ENCODE measurements around the gene SBNO2.

Gene SBNO2

DNA sequence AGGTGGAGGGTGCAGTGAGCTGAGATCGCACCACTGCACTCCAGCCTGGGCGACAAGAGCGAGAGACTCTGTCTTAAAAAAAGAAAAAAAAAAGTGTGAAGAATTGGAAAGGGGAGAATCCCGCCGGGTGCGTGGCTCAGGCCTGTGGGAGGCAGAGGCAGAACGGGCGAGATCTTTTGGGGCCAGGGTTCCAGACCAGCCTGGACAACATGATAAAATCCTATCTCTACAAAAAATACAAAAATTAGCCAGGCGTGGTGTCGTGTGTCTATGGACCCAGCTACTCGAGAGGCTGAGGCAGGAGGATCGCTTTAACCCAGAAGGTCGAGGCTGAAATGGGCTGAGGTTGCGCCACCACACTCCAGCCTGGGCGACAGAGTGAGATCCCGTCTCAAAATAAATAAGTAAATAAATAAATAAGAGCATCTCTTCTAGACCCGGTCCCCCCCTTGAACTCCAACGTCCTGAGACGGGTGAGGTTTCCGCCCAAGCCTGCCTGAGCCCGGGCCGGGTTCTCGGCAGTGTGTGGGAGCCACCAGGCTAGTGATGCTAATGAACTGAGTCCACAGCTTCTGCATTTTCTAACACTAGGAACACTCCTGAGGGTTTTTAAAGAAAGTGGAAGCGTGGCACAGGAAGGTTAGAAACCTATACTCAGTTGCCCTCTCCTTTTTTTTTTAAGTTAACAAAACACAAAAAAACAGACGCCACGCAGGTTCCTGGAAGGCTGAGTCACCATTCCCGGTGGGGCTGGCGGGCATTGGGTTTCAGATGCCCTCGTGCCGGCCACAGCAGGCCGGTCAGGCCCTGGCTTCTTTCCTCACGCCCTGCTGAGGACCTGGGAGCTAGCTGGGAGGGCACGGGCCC is 48.2 kb downstream of the SBNO2 start:
- H3K4me3 ChIP-seq: no peak overlapping the region
- TF ChIP-seq, protein P1, sequence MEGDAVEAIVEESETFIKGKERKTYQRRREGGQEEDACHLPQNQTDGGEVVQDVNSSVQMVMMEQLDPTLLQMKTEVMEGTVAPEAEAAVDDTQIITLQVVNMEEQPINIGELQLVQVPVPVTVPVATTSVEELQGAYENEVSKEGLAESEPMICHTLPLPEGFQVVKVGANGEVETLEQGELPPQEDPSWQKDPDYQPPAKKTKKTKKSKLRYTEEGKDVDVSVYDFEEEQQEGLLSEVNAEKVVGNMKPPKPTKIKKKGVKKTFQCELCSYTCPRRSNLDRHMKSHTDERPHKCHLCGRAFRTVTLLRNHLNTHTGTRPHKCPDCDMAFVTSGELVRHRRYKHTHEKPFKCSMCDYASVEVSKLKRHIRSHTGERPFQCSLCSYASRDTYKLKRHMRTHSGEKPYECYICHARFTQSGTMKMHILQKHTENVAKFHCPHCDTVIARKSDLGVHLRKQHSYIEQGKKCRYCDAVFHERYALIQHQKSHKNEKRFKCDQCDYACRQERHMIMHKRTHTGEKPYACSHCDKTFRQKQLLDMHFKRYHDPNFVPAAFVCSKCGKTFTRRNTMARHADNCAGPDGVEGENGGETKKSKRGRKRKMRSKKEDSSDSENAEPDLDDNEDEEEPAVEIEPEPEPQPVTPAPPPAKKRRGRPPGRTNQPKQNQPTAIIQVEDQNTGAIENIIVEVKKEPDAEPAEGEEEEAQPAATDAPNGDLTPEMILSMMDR (IDR thresholded peaks at IDR 0.05): no peak
- peak overlapping the region in 1 of 2 donors; percentile 5 for H3K27ac ChIP-seq
- DNase-seq (ENCODE audit: low spot score): no peak

DNA sequence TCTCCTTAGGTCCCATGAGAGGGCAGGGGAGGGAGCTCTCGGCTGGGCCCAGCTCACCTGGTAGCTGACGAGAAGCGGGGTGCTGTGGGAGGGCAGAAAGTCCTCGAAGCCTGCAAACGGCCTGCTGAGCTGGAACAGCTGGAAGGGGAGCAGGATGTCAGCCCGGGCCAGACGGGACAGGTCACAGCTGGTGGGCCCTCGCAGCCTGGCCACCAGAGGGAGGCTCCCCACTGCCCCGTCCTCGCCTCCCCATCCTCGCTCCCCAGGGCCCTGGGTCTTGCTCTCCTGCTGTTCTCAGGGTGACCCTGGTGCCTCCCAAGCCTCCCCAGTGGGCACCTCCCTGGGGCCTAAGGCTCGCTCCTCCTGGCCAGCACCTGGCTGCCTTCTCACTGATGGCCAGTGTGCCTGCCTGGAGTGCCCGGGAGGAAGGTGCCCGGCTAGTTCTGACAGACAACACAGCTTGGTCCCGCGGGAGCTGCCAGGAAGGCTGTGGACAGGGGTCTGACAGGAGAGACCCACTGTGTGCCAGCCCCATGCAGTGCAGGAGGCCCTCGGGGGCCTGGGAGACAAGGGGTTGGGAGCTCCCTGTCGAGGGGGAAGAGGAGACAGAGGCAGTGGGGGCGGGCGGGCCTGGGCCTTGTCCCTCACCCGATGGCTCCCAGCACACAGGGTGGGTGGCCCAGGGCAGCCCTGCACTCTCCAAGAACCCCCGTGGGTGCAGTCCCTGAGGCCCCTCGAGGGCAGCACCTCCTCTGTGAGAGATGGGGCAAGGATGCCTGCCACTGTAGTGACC is 50.0 kb downstream of the SBNO2 start:
- no peak for DNase-seq (ENCODE audit: low spot score)
- Histone ChIP-seq H3K27ac (peak overlapping the region in 1 of 2 donors; percentile 9), H3K4me3 (no peak overlapping the region)
- TF ChIP-seq, protein P1 (IDR thresholded peaks at IDR 0.05): no peak

GRCh38 chr19:1123381-1123780 is 50.7 kb downstream of the SBNO2 start:
- DNase-seq (ENCODE audit: low spot score): no peak
- H3K4me3 ChIP-seq: no peak overlapping the region
- TF ChIP-seq, protein P1 (IDR thresholded peaks at IDR 0.05): no peak
- no peak overlapping the region for H3K27ac ChIP-seq

GRCh38 chr19:1122972-1123363 is 51.1 kb downstream of the SBNO2 start:
- TF ChIP-seq, protein P1 (IDR thresholded peaks at IDR 0.05): no peak
- peak overlapping the region in 1 of 2 donors; percentile 31 for H3K27ac ChIP-seq
- no peak overlapping the region for H3K4me3 ChIP-seq
- no peak for DNase-seq (ENCODE audit: low spot score)

- Histone ChIP-seq H3K4me3 (no peak overlapping the region), H3K27ac (peak overlapping the region in 1 of 2 donors; percentile 31)
- DNase-seq (ENCODE audit: low spot score): no peak
Observed at GRCh38 chr19:1122021-1122971, 51.8 kb downstream of the SBNO2 start.

DNA sequence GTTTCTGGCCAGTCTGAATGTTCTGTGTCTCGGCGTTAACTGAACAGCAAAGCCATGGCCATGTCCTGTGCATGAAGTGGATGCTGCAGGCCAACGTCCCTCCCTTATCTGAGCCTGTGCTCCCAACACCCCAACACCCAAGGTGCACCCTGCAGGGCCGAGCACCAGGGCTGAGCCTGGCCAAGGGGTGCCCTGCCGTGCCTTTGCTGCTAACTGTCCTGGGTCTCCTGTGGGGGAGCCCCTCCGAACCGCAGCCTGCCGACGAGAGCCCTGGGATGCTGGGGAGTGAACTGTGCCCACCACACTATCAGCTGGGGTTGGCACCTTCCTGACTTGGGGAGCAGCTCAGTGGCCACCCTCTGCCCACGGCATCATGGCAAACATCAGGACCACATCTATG is 52.7 kb downstream of the SBNO2 start:
- no peak overlapping the region for H3K4me3 ChIP-seq
- TF ChIP-seq, protein P1 (IDR thresholded peaks at IDR 0.05): no peak
- DNase-seq (ENCODE audit: low spot score): no peak
- H3K27ac ChIP-seq: no peak overlapping the region

More at GRCh38 chr19:1122021-1122971, 51.8 kb downstream of the SBNO2 start:
- TF ChIP-seq, protein P1 (IDR thresholded peaks at IDR 0.05): no peak
